H9 (cell line): ENCODE data around the gene PEX5L. TPM values are rescaled to one million over a fixed set of nuclear protein-coding genes. Genes with fewer than 3 reads are reported as not detected.

ENCODE experiments used
- DNase-seq: peaks from one replicate; pipeline ENCODE4 v3.0.0-alpha.2; 2017
- H2AFZ ChIP-seq: one replicate; pipeline ENCODE4 v1.6.1; 2013; ENCODE audit warnings: mild to moderate bottlenecking, low read length, control low read depth, moderate library complexity
- H2AK5ac ChIP-seq: 2 replicates; pipeline ENCODE4 v1.6.1; 2013; ENCODE audit warnings: low read length, control low read depth, mixed read lengths; ENCODE audit not compliant: insufficient read length
- H2BK120ac ChIP-seq: one replicate; pipeline ENCODE4 v1.6.1; 2013; ENCODE audit warnings: low read depth, mild to moderate bottlenecking, low read length, control low read depth, inconsistent platforms; ENCODE audit not compliant: poor library complexity, severe bottlenecking
- H2BK12ac ChIP-seq: 2 replicates; pipeline ENCODE4 v1.6.1; 2013; ENCODE audit warnings: low read length, control low read depth, mixed read lengths, low read depth; ENCODE audit not compliant: insufficient read length
- H2BK15ac ChIP-seq: 2 replicates; pipeline ENCODE4 v1.6.1; 2013; ENCODE audit warnings: low read depth, low read length, control low read depth
- H2BK20ac ChIP-seq: one replicate; pipeline ENCODE4 v1.6.1; 2013; ENCODE audit warnings: low read depth, mild to moderate bottlenecking, low read length, control low read depth, inconsistent platforms; ENCODE audit not compliant: poor library complexity, severe bottlenecking
- H2BK5ac ChIP-seq: 2 replicates; pipeline ENCODE4 v1.6.1; 2013; ENCODE audit warnings: low read length, control low read depth, mixed read lengths; ENCODE audit not compliant: insufficient read length
- H3K14ac ChIP-seq: 2 replicates; pipeline ENCODE4 v1.6.1; 2013; ENCODE audit warnings: low read length, control low read depth; ENCODE audit not compliant: insufficient read depth
- H3K18ac ChIP-seq: 2 replicates; pipeline ENCODE4 v1.6.1; 2013; ENCODE audit warnings: low read depth, mild to moderate bottlenecking, mixed read lengths, low read length, control low read depth; ENCODE audit not compliant: insufficient read length
- H3K23ac ChIP-seq: 2 replicates; pipeline ENCODE4 v1.6.1; 2013; ENCODE audit warnings: low read length, control low read depth, mixed read lengths, low read depth; ENCODE audit not compliant: insufficient read length
- H3K23me2 ChIP-seq: 2 replicates; pipeline ENCODE4 v1.6.1; 2013; ENCODE audit warnings: low read depth, mild to moderate bottlenecking, mixed read lengths, low read length, control low read depth; ENCODE audit not compliant: insufficient read length, poor library complexity, severe bottlenecking
- H3K27ac ChIP-seq: 2 replicates; pipeline ENCODE4 v1.5.1; 2013; ENCODE audit warnings: low read length, control low read depth, mixed read lengths, low read depth; ENCODE audit not compliant: insufficient read length
- H3K27me3 ChIP-seq: 2 replicates; pipeline ENCODE4 v1.6.1; 2013; ENCODE audit warnings: low read length, control low read depth, inconsistent platforms; ENCODE audit not compliant: insufficient read depth
- H3K4ac ChIP-seq: 2 replicates; pipeline ENCODE4 v1.6.1; 2013; ENCODE audit warnings: low read depth, mild to moderate bottlenecking, control low read depth, inconsistent platforms, low read length, moderate library complexity
- H3K4me1 ChIP-seq: 2 replicates; pipeline ENCODE4 v1.6.1; 2013; ENCODE audit warnings: low read length, control low read depth, inconsistent platforms; ENCODE audit not compliant: insufficient read depth
- H3K4me2 ChIP-seq: 2 replicates; pipeline ENCODE4 v1.6.1; 2013; ENCODE audit warnings: low read length, control low read depth, mixed read lengths; ENCODE audit not compliant: insufficient read length, insufficient read depth
- H3K56ac ChIP-seq: 2 replicates; pipeline ENCODE4 v1.6.1; 2013; ENCODE audit warnings: low read depth, mild to moderate bottlenecking, mixed read lengths, low read length, control low read depth; ENCODE audit not compliant: insufficient read length
- H3K79me1 ChIP-seq: 2 replicates; pipeline ENCODE4 v1.6.1; 2013; ENCODE audit warnings: low read depth, mild to moderate bottlenecking, moderate library complexity, low read length, control low read depth, inconsistent platforms; ENCODE audit not compliant: insufficient read depth, poor library complexity, severe bottlenecking
- H3K79me2 ChIP-seq: 2 replicates; pipeline ENCODE4 v1.6.1; 2013; ENCODE audit warnings: low read length, control low read depth, inconsistent platforms; ENCODE audit not compliant: insufficient read depth
- H3K9ac ChIP-seq: 2 replicates; pipeline ENCODE4 v1.6.1; 2013; ENCODE audit warnings: low read length, control low read depth, mixed read lengths; ENCODE audit not compliant: insufficient read length; ENCODE audit errors: extremely low read depth
- H3K9me3 ChIP-seq: one replicate; pipeline ENCODE4 v1.6.1; 2013; ENCODE audit warnings: low read depth, low read length, inconsistent platforms; ENCODE audit not compliant: control insufficient read depth
- H3T11ph ChIP-seq: one replicate; pipeline ENCODE4 v1.6.1; 2013; ENCODE audit warnings: mild to moderate bottlenecking, low read length, control low read depth, inconsistent platforms
- H4K20me1 ChIP-seq: one replicate; pipeline ENCODE4 v1.6.1; 2013; ENCODE audit not compliant: control insufficient read depth, insufficient read length, insufficient read depth
- H4K5ac ChIP-seq: 2 replicates; pipeline ENCODE4 v1.6.1; 2013; ENCODE audit warnings: low read depth, mild to moderate bottlenecking, mixed read lengths, low read length, control low read depth; ENCODE audit not compliant: insufficient read length
- H4K8ac ChIP-seq: replicated peaks from 2 replicates; pipeline ENCODE4 v1.6.1; 2013; ENCODE audit warnings: low read length, control low read depth, mixed read lengths, low read depth; ENCODE audit not compliant: insufficient read length
- H4K91ac ChIP-seq: 2 replicates; pipeline ENCODE4 v1.6.1; 2013; ENCODE audit warnings: low read depth, mild to moderate bottlenecking, moderate library complexity, mixed read lengths, low read length, control low read depth; ENCODE audit not compliant: insufficient read length
- H3K27ac Mint-ChIP-seq, 3 experiments: 2 replicates in 2 of 3; 3 replicates in 1 of 3; pipeline ENCODE4 v1.8.0; 2020 to 2021; ENCODE audit warnings: mixed read lengths in 3 of 3, mild to moderate bottlenecking in 1 of 3, moderate library complexity in 1 of 3
- H3K27me3 Mint-ChIP-seq: 2 replicates; pipeline ENCODE4 v1.8.0; 2021; ENCODE audit warnings: low read depth, mild to moderate bottlenecking, moderate library complexity, mixed read lengths
- H3K36me3 Mint-ChIP-seq, 3 experiments: 2 replicates in 2 of 3; 3 replicates in 1 of 3; pipeline ENCODE4 v1.8.0; 2020 to 2021; ENCODE audit warnings: low read depth in 3 of 3, mixed read lengths in 3 of 3; ENCODE audit not compliant: insufficient read depth in 1 of 3
- H3K4me1 Mint-ChIP-seq, 2 experiments: 2 replicates each; pipeline ENCODE4 v1.8.0; 2020; ENCODE audit warnings: mixed read lengths in 2 of 2
- H3K4me3 Mint-ChIP-seq, 2 experiments: 2 replicates in 1 of 2; 3 replicates in 1 of 2; pipeline ENCODE4 v1.8.0; 2020 to 2021; ENCODE audit warnings: mild to moderate bottlenecking in 2 of 2, mixed read lengths in 2 of 2, moderate library complexity in 1 of 2
- H3K9me3 Mint-ChIP-seq, 2 experiments: 2 replicates in 1 of 2; 3 replicates in 1 of 2; pipeline ENCODE4 v1.8.0; 2020; ENCODE audit warnings: mild to moderate bottlenecking in 2 of 2, mixed read lengths in 2 of 2, moderate library complexity in 1 of 2
- CTCF ChIP-seq: fragments of 200-600 bp; sonication (generic); conservative IDR thresholded peaks from 3 replicates; pipeline ENCODE4 v1.8.0; 2021; ENCODE audit warnings: antibody characterized with exemption, mild to moderate bottlenecking
- WGBS: extraction: QIAGEN DNeasy Blood & Tissue Kit; methylation state at CpG from one replicate; pipeline ENCODE4 v1.1.7; 2013; ENCODE audit warnings: missing lambda C conversion rate, low lambda C conversion rate, mixed read lengths; ENCODE audit not compliant: insufficient read length; ENCODE audit errors: extremely low coverage; 5-methylcytosine and 5-hydroxymethylcytosine counted together
- total RNA-seq: library from RNA; stranded (reverse); gene quantifications from 2 replicates; pipeline ENCODE4 v1.2.1, GENCODE V29; 2021

PEX5L gene
- total RNA-seq, 1 experiment from 2014 or later, result 0.85 TPM

DNA sequence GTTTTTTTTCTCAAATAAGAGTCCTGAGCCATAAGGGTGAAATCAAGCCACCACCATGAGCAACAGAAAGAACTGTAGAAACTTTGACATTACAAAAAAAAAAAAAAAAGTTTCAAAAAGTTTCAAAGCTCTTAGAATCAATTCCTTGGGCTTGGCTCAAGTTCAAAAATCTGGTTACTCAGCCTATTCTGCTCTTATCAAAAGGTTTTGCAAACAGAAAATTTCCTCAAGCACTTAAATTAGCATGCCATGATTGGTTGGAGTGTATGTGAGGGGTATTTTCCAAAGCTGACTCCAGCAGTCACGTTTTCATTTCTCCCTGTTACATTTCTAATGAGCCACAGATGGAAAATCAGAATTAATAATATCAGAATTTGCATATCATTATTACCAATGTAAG, 12.1 kb upstream of the PEX5L start:
- no peaks in the 10 kb centered on the region for H3K27me3 Mint-ChIP-seq
- no peak overlapping the region for H2BK120ac ChIP-seq
- H3K4me1 ChIP-seq, result no peaks in the 10 kb centered on the region
- no peaks in the 10 kb centered on the region for H3K9me3 Mint-ChIP-seq
- H2AFZ ChIP-seq, result no peak overlapping the region
- no peak overlapping the region for H2AK5ac ChIP-seq
- no peak overlapping the region for H3K9ac ChIP-seq
- H3K27ac Mint-ChIP-seq, result no peak overlapping the region
- no peaks in the 10 kb centered on the region for H3K23me2 ChIP-seq
- no peak overlapping the region for H3K27ac ChIP-seq
- H3K4me3 Mint-ChIP-seq, result no peak overlapping the region
- H4K20me1 ChIP-seq, result no peaks in the 10 kb centered on the region
- no peaks in the 10 kb centered on the region for H3K27me3 ChIP-seq
- H2BK15ac ChIP-seq, result no peak overlapping the region
- H3K4ac ChIP-seq, result no peak overlapping the region
- no peak overlapping the region for H3K4me2 ChIP-seq
- H3K79me2 ChIP-seq, result no peaks in the 10 kb centered on the region
- no peak overlapping the region for H2BK20ac ChIP-seq
- H4K8ac ChIP-seq, result no peak overlapping the region
- no CpG with 5 or more reads among the region's 1 CpG for WGBS
- H4K91ac ChIP-seq, result no peak overlapping the region
- no peaks in the 10 kb centered on the region for H3K36me3 Mint-ChIP-seq
- no peak overlapping the region for H3K14ac ChIP-seq
- no peak overlapping the region for H3K18ac ChIP-seq
- H3K23ac ChIP-seq, result no peak overlapping the region
- H3K79me1 ChIP-seq, result no peaks in the 10 kb centered on the region
- no peak overlapping the region for H3K56ac ChIP-seq
- no peak overlapping the region for H3T11ph ChIP-seq
- DNase-seq, result no peak
- H3K9me3 ChIP-seq, result no peaks in the 10 kb centered on the region
- H2BK12ac ChIP-seq, result no peak overlapping the region
- no peak overlapping the region for H4K5ac ChIP-seq
- no peak for TF ChIP-seq CTCF
- H2BK5ac ChIP-seq, result no peak overlapping the region
- no peaks in the 10 kb centered on the region for H3K4me1 Mint-ChIP-seq
